NCI-H446 (cell line): ENCODE results near the gene SMYD3.
"Not testable (repeated sequence)": the region's sequence is repeated elsewhere in the genome, so short reads cannot be mapped to it uniquely, and the experiment has no call there.

Source experiments
- DNase-seq, 2 experiments: peaks; one replicate each; lab custom pipeline; 2025; lab: John Stamatoyannopoulos, UW

Gene SMYD3

DNA sequence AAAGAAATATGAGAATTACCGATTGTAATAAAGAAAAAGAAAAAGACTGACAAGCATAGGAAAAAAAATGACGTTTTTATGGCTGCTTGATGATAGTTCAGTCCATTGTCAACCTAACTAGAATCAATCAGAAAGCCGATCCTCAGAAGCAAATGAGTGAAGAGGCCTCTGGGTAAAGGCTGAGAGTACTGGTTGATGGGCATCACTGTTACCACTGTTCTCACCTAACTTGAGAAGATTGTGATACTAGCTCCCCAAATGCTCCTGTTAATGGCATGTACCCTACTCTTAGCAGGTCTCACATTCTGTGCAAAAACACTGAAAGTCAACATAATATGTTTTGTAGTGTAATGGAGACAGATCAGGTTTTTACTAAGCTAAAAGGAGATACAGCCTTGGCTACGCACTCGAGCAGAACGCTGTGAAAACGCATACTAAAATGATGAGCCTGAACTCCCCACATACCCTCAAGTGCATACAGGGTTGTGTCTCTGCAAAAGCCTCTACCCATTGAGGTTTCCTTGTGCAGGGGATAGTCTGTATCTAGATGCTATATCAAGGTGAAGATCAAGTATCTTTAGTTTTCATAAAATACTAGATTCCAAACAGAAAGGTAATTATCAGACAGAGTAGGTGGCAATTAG, 554.6 kb downstream of the SMYD3 start:
- DNase-seq: no peak

DNA sequence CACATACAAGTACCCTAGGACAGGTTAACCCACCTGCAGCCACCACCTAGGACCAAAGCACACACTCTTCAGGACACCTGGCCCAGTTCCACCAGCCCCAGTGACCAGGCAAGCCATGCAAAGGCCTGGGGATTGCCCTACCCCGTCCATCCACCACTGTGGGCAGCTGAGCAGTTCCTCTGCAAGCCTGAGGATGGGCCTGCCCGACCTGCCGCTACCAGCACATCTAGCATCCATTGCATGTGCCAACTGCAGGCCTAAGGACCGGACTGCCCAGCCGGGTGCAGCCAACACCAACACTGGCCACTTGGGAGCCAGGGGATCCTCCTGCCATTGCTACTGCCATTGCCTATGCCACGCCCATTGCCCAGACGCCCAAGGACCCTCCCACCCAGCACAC, 558.3 kb downstream of the SMYD3 start:
- no peak for DNase-seq

GRCh38 chr1:245946905-245947304, 560.2 kb downstream of the SMYD3 start:
- no peak for DNase-seq

DNA sequence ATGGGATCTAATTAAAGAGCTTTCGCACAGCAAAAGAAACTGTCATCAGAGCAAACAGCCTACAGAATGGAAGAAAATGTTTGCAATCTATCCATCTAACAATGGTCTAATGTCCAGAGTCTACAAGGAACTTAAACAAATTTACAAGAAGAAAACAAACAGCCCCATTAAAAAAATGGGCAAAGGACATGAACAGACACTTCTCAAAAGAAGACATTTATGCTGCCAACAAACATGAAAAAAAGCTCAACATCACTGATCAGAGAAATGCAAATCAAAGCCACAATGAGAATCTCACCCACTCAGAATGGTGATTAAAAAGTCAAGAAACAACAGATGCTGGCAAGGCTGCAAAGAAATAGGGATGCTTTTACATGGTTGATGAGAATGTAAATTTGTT, 561.9 kb downstream of the SMYD3 start:
- DNase-seq: not testable (repeated sequence)

GRCh38 chr1:245942856-245943255, 564.2 kb downstream of the SMYD3 start:
- DNase-seq: no peak

- DNase-seq: not testable (repeated sequence)
These were observed 565.3 kb downstream of the SMYD3 start for GRCh38 chr1:245941771-245942170.

GRCh38 chr1:245939756-245940345, 567.2 kb downstream of the SMYD3 start:
- DNase-seq: no peak

DNA sequence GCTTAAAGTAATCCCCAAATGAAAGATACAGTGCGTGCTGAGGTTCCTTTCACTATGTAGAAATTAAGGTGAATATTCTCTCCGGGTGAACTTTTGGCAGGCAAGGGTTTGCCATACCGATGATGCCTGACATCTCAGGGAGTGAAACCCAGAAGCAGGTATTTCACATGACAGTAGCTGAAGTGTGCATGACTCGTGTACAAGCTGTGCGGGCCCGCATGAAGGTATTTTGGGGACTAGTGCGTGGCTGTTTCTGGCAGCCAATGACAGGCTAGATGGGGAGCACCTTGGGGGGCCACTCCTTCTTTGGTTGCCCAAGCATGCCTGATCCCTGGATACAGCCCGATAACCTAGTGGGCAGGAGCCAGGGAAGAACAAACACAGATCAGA, 569.0 kb downstream of the SMYD3 start:
- no peak for DNase-seq

- DNase-seq: no peak
These were observed 569.6 kb downstream of the SMYD3 start for GRCh38 chr1:245937316-245938045.

DNA sequence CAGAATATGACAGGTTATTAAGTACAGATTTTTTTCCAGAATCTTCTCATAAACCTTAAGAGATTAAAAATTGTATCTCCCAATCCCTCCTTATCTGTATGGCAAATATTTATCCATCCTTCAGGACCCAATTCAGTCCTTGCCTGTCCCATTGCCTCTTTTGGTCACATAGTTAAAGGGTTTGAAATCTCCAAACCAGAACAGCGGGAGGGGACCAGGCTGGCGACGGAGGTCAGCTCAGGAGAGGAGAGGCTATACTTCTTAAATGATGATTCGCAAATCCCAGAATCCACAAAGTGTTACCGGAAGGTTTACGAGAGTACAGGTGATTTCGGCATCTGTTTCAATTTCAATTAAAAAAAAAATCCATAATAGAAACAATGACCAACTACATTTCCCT, 572.7 kb downstream of the SMYD3 start:
- DNase-seq: no peak

GRCh38 chr1:245933431-245934045, 573.5 kb downstream of the SMYD3 start:
- DNase-seq: no peak

GRCh38 chr1:245932302-245932972, 574.6 kb downstream of the SMYD3 start:
- DNase-seq: no peak

DNA sequence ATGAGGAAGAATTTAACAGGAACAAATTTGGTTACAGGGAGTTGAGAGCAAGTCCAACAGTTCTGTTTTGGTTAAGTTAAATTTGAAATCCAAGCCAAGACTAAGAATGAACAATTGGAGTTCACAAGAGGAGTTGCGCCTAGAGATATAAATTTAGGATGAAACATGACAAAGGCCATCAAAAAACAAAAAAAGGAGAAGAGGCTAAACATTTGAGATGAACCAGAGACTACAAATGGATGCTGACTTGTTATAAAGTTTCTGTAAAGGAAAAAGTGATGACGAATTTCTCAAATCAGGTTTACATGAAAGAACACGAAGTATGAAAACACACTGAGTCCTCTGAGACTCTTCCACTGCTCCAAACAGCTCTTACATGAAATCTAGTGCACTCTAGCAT, 575.6 kb downstream of the SMYD3 start:
- no peak for DNase-seq

GRCh38 chr1:245929224-245929623, 577.9 kb downstream of the SMYD3 start:
- DNase-seq: no peak

- no peak for DNase-seq
These were observed 580.2 kb downstream of the SMYD3 start for GRCh38 chr1:245926888-245927287.

DNA sequence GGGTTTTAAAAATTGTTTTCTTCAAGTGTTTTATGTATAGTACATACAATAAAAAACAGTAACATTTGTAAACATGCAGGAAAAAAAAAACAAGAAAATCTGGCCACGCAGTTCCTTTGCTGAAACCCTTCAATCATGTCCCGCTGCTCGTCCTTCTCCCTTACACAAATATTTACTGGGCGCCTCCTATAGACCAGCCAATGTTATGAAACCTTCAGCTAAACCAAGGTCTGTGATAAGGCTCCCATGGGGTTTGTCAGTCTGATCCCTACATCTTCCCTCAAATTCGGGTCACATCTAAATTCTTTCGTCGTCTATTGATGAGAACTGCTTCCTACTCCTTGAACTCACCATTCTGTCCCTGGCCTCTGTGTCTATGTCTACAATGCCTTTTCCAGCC, 583.9 kb downstream of the SMYD3 start:
- DNase-seq: no peak

GRCh38 chr1:245921417-245921816, 585.7 kb downstream of the SMYD3 start:
- no peak for DNase-seq

DNA sequence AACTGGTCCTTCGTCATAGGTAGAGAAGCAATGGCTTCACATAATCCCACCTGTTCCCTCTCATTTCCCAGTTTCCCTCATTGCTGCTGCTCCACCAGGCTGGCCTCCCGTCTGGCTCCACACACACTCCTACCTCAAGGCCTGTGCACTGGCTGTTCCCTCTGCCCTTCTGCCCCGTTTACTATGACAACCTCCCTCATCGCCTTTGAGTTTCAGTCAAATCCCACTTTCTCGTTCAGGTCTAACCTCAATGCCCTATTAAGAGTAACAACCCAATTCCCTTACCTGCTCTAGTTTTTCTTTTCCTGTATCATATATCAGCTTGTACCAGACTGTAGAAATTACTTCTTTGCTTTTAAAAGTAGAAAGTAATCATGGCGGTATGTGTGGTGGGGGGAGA, 589.7 kb downstream of the SMYD3 start:
- no peak for DNase-seq

GRCh38 chr1:245915841-245916240, 591.2 kb downstream of the SMYD3 start:
- peak in 1 of 2 experiments; percentile 45 for DNase-seq

DNA sequence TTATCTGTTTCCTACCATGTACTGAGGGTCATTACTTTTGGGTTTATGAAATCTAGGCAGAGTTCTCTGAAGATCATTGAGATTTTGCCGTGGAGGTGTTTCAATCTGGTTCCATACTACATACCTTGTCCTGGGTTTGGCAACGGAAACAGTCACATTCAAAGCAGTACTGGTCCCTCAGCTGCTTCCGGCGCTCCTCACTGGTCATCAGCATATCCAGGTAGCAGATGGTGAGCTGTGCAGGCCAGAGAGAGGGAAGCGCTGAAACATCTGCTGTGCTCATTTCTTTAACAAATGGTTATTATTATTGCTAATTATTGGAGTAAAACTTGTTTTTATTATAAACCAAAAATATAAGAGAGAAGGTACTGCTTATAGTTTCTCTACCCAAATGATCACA, 591.7 kb downstream of the SMYD3 start:
- peak in 1 of 2 experiments; percentile 49 for DNase-seq

- DNase-seq: no peak
These were observed 598.5 kb downstream of the SMYD3 start for GRCh38 chr1:245908543-245908942.

DNA sequence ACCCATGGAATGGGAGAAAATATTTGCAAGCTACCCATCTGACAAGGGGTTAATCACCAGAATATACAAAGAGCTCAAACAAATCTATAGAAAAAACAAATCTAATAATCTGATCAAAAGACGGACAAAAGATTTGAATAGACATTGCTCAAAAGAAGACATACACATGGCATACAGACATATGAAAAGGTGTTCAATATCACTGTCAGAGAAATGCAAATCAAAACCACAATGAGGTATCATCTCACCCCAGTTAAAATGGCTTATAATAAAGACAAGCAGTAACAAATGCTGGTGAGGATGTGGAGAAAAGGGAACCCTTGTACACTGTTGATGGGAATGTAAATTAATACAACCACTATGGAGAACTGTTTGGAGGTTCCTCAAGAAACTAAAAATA, 600.9 kb downstream of the SMYD3 start:
- DNase-seq: no peak
